GF-D8 (cell line): ENCODE data around the gene NCOA7.
"Not testable (repeated sequence)": the region's sequence is repeated elsewhere in the genome, so short reads cannot be mapped to it uniquely, and the experiment has no call there.

Experiments
- DNase-seq: peaks from one replicate; lab custom pipeline; 2025; lab: John Stamatoyannopoulos, UW

Gene NCOA7

GRCh38 chr6:125753218-125753936 is 37.4 kb upstream of the NCOA7 start:
- DNase-seq = no peak

- DNase-seq = no peak
Measured at GRCh38 chr6:125753937-125754259, 36.9 kb upstream of the NCOA7 start.

GRCh38 chr6:125754566-125754965 is 36.2 kb upstream of the NCOA7 start:
- no peak for DNase-seq

GRCh38 chr6:125759184-125759902 is 31.4 kb upstream of the NCOA7 start:
- DNase-seq = no peak

- DNase-seq = peak; percentile 27
Measured at GRCh38 chr6:125759959-125760457, 30.8 kb upstream of the NCOA7 start.

- no peak for DNase-seq
Measured at GRCh38 chr6:125764121-125764671, 26.6 kb upstream of the NCOA7 start.

- no peak for DNase-seq
Measured at GRCh38 chr6:125765944-125766343, 24.8 kb upstream of the NCOA7 start.

GRCh38 chr6:125766641-125767040 is 24.1 kb upstream of the NCOA7 start:
- DNase-seq = no peak

- no peak for DNase-seq
Measured at GRCh38 chr6:125769147-125769783, 21.5 kb upstream of the NCOA7 start.

GRCh38 chr6:125773387-125774341 is 17.1 kb upstream of the NCOA7 start:
- no peak for DNase-seq

- not testable (repeated sequence) for DNase-seq
Measured at GRCh38 chr6:125776107-125776826, 14.5 kb upstream of the NCOA7 start.

GRCh38 chr6:125779924-125780539 is 10.7 kb upstream of the NCOA7 start:
- peak; percentile 95 for DNase-seq

GRCh38 chr6:125780540-125781313 is 10.0 kb upstream of the NCOA7 start:
- DNase-seq = peak; percentile 77

- peak; percentile 67 for DNase-seq
Measured at GRCh38 chr6:125781314-125781868, 9.4 kb upstream of the NCOA7 start.

GRCh38 chr6:125784365-125784764 is 6.4 kb upstream of the NCOA7 start:
- no peak for DNase-seq

GRCh38 chr6:125787791-125788190 is 3.0 kb upstream of the NCOA7 start:
- DNase-seq = no peak

- DNase-seq = peak; percentile 54
Measured at GRCh38 chr6:125789167-125789566, 1.6 kb upstream of the NCOA7 start.

GRCh38 chr6:125789576-125790357 is 993 bp upstream of the NCOA7 start:
- DNase-seq = peak; percentile 77
